Measurements from ENCODE around the gene CDK6. TPM values are rescaled to one million over a fixed set of nuclear protein-coding genes. Genes with fewer than 3 reads are reported as not detected.

CDK6 gene
- total RNA-seq, 2 experiments from 2014 or later: 84.1 to 95.4 TPM

GRCh38 chr7:92682903-92683539 lies 153.4 kb downstream of the CDK6 start:
- peaks cover 25% of the 10 kb centered on the region for H3K9me3 Mint-ChIP-seq
- peak overlapping the region; percentile 21 for H3K4me3 Mint-ChIP-seq
- H3K27ac Mint-ChIP-seq: peak overlapping the region; percentile 92
- peak; percentile 30 for DNase-seq
- H3K36me3 Mint-ChIP-seq (ENCODE audit: low read depth): peaks cover 63% of the 10 kb centered on the region
- CTCF ChIA-PET: interaction anchor here (1.2 kb wide), 2 partner anchors 9 to 62 kb away, joined by 3 to 4 read pairs; no protein-coding TSS in a partner anchor
- no peaks in the 10 kb centered on the region for H3K27me3 Mint-ChIP-seq
- POLR2A ChIA-PET: no interaction called here
- H3K4me1 Mint-ChIP-seq: peaks cover 88% of the 10 kb centered on the region

GRCh38 chr7:92682330-92682729 lies 154.0 kb downstream of the CDK6 start:
- CTCF ChIA-PET: interaction anchor here (0.6 kb wide), 2 partner anchors 215 to 368 kb away, joined by 3 to 4 read pairs; no protein-coding TSS in a partner anchor
- POLR2A ChIA-PET: interaction anchor here (0.8 kb wide), 1 partner anchor 20 kb away, joined by 3 read pairs; no protein-coding TSS in a partner anchor
- Mint-ChIP-seq H3K36me3 (ENCODE audit: low read depth) (peaks cover 57% of the 10 kb centered on the region), H3K9me3 (peaks cover 20% of the 10 kb centered on the region), H3K27me3 (no peaks in the 10 kb centered on the region), H3K4me1 (peaks cover 84% of the 10 kb centered on the region), H3K27ac (peak overlapping the region; percentile 92), H3K4me3 (no peak overlapping the region)
- no peak for DNase-seq

DNA sequence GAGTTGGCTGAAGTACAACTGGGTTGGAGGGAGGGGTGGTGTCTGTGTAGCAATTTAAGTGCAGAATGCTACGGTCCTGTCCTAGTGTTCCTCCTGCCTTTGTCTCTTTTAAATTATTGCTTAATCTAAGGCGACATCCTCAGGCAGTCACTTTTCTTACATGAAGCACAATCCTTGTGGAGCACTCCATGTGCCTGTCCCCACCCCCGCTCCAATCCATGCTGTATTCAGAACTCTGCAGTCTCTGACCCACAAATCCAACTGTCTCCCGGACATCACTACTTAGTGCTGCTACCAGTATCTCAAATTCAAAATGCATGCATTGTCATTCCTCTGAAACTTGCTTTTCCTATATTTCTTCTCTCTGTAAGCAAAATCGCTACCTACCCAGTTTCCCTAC lies 154.7 kb downstream of the CDK6 start:
- Mint-ChIP-seq H3K9me3 (peaks cover 20% of the 10 kb centered on the region), H3K4me1 (peaks cover 77% of the 10 kb centered on the region), H3K27me3 (no peaks in the 10 kb centered on the region), H3K27ac (peak overlapping the region; percentile 92), H3K36me3 (ENCODE audit: low read depth) (peaks cover 53% of the 10 kb centered on the region), H3K4me3 (no peak overlapping the region)
- DNase-seq: no peak
- ChIA-PET CTCF (interaction anchor here (0.6 to 1.9 kb wide), 4 partner anchors 40 to 216 kb away, joined by 3 to 8 read pairs (median 3); no protein-coding TSS in a partner anchor), POLR2A (interaction anchor here (0.8 kb wide), 1 partner anchor 19 kb away, joined by 3 read pairs; no protein-coding TSS in a partner anchor)

DNA sequence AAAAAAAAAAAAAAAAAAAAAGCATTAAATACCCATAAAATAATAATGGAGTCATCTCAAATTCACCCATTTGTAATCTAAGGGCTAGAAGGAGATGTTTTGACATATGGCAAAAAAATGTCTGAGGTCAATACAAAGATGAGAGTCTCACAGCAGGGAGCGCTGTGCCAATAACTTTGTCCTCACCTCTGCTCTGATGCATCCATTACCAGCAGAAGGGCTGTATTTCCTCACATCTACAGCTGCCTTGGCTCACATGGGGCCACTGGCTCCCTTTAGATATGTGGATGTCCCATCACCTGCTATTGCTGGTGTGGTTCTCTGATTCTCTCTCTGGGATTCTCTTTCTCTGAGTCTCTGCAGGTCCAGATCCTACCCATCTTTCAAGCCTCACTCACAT lies 155.9 kb downstream of the CDK6 start:
- CTCF ChIA-PET: interaction anchor here (1.0 to 1.9 kb wide), 4 partner anchors 16 to 152 kb away, joined by 3 to 8 read pairs (median 5); no protein-coding TSS in a partner anchor
- Mint-ChIP-seq H3K27me3 (no peaks in the 10 kb centered on the region), H3K9me3 (peaks cover 20% of the 10 kb centered on the region), H3K36me3 (ENCODE audit: low read depth) (peaks cover 55% of the 10 kb centered on the region), H3K4me1 (peaks cover 67% of the 10 kb centered on the region), H3K4me3 (no peak overlapping the region), H3K27ac (peak overlapping the region; percentile 34)
- POLR2A ChIA-PET: no interaction called here
- DNase-seq: no peak

- no peak for DNase-seq
- no peak overlapping the region for H3K4me3 Mint-ChIP-seq
- H3K9me3 Mint-ChIP-seq: peaks cover 23% of the 10 kb centered on the region
- peaks cover 56% of the 10 kb centered on the region for H3K36me3 Mint-ChIP-seq (ENCODE audit: low read depth)
- H3K4me1 Mint-ChIP-seq: peaks cover 53% of the 10 kb centered on the region
- ChIA-PET CTCF (interaction anchor here (0.8 to 1.1 kb wide), 2 partner anchors 11 to 57 kb away, joined by 3 read pairs; no protein-coding TSS in a partner anchor), POLR2A (no interaction called here)
- no peak overlapping the region for H3K27ac Mint-ChIP-seq
- no peaks in the 10 kb centered on the region for H3K27me3 Mint-ChIP-seq
Measured at GRCh38 chr7:92678291-92678920, 158.0 kb downstream of the CDK6 start.

DNA sequence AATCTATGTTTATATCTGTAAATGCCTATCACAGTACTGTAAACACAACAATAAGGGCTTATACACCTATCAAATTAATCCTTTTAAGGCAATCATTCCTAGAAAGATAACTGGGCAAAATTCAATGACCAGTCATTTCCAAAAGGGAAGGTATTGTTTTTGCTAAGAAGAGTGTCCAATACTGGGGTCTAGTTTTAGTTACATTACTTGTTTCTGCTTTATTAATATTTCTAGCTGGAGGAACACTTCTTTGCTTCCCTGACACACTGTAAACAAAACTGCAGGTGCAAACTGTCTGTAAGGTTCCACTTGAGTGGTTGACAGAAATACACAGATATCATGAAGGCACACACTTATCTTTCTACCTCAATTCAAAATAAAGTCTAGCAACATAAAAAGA lies 162.0 kb downstream of the CDK6 start:
- no peaks in the 10 kb centered on the region for H3K27me3 Mint-ChIP-seq

GRCh38 chr7:92671505-92672169 lies 164.7 kb downstream of the CDK6 start:
- Mint-ChIP-seq H3K27me3 (no peaks in the 10 kb centered on the region), H3K9me3 (peaks cover 8% of the 10 kb centered on the region), H3K36me3 (ENCODE audit: low read depth) (peaks cover 65% of the 10 kb centered on the region), H3K4me3 (no peak overlapping the region), H3K27ac (no peak overlapping the region), H3K4me1 (peaks cover 43% of the 10 kb centered on the region)
- DNase-seq: no peak
- CTCF ChIA-PET: interaction anchor here (1.1 to 1.3 kb wide), 2 partner anchors 11 to 161 kb away, joined by 3 to 4 read pairs; no protein-coding TSS in a partner anchor
- POLR2A ChIA-PET: interaction anchor here (0.7 kb wide), 1 partner anchor 31 kb away, joined by 3 read pairs; no protein-coding TSS in a partner anchor

More for the DNA sequence above, 162.0 kb downstream of the CDK6 start:
- Mint-ChIP-seq H3K4me1 (peaks cover 53% of the 10 kb centered on the region), H3K9me3 (peaks cover 17% of the 10 kb centered on the region), H3K4me3 (no peak overlapping the region), H3K36me3 (ENCODE audit: low read depth) (peaks cover 64% of the 10 kb centered on the region), H3K27ac (no peak overlapping the region)
- DNase-seq: no peak
- POLR2A ChIA-PET: interaction anchor here (0.5 kb wide), 1 partner anchor 24 kb away, joined by 4 read pairs; no protein-coding TSS in a partner anchor
- CTCF ChIA-PET: interaction anchor here (1.3 kb wide), 1 partner anchor 9 kb away, joined by 3 read pairs; no protein-coding TSS in a partner anchor

- Mint-ChIP-seq H3K9me3 (peaks cover 13% of the 10 kb centered on the region), H3K27ac (no peak overlapping the region), H3K36me3 (ENCODE audit: low read depth) (peaks cover 72% of the 10 kb centered on the region), H3K4me1 (peaks cover 47% of the 10 kb centered on the region), H3K27me3 (no peaks in the 10 kb centered on the region), H3K4me3 (no peak overlapping the region)
- ChIA-PET CTCF (no interaction called here), POLR2A (no interaction called here)
- DNase-seq: no peak
Measured at GRCh38 chr7:92670204-92670851, 166.0 kb downstream of the CDK6 start.

DNA sequence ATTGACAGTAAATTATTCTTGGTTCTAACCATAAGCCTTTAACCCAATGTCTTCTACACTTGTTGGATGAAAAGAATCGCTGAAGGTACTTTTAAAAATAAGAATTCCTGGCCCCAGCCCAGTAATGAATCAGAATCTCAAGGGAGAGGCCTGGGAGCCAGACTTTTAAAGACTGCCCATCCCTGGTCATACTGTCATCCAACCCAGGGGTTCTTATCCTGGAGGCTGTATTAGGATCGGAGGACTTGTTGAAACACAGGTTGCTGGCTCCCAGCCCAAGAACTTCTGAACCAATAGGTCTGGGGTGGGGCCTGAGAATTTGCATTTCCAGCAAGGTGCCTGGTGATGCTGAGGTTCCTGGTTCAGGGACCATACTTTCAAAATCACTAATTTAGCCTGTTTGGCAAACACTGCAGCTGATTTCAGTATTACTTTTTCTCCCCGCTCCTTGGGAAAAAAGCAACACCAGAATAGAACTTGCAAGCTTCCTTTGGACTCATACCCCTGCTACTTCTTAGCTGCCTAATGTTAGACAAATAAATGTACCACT lies 166.7 kb downstream of the CDK6 start:
- Mint-ChIP-seq H3K4me1 (peaks cover 53% of the 10 kb centered on the region), H3K27me3 (no peaks in the 10 kb centered on the region), H3K27ac (no peak overlapping the region), H3K4me3 (no peak overlapping the region), H3K9me3 (peaks cover 13% of the 10 kb centered on the region), H3K36me3 (ENCODE audit: low read depth) (peaks cover 77% of the 10 kb centered on the region)
- ChIA-PET CTCF (no interaction called here), POLR2A (no interaction called here)
- no peak for DNase-seq

GRCh38 chr7:92668564-92668963 lies 167.8 kb downstream of the CDK6 start:
- peaks cover 76% of the 10 kb centered on the region for H3K36me3 Mint-ChIP-seq (ENCODE audit: low read depth)
- CTCF ChIA-PET: no interaction called here
- H3K4me3 Mint-ChIP-seq: no peak overlapping the region
- H3K9me3 Mint-ChIP-seq: peaks cover 10% of the 10 kb centered on the region
- no peak for DNase-seq
- H3K27me3 Mint-ChIP-seq: no peaks in the 10 kb centered on the region
- H3K27ac Mint-ChIP-seq: no peak overlapping the region
- POLR2A ChIA-PET: no interaction called here
- H3K4me1 Mint-ChIP-seq: peaks cover 57% of the 10 kb centered on the region

DNA sequence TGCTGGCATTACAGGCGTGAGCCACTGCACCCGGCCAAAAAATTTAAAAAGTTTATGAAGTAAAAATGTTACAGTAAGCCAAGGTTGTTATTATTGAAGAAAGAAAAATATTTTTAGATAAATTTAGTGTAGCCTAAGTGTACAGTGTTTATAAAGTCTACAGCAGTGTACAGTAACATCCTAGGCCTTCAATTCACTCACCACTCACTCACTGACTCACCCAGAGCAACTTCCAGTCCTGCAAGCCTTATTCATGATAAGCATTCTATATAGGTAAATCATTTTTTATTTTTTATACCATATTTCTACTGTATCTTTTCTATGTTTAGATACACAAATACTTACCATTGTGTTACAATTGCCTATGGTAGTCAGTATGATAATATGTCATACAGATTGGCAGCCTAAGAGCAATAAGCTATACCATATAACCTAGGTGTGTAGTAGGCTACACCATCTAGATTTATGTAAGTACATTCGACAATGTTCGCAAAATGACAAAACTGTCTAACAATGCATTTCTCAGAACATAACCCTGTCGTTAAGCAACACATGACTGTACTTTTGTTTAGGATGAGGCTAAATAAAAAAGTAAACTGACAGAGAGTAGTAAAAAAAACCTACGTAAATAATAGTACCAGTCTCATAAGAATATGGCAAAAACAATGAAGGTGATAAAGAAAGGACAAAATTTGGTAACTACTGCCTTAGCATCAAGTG lies 168.4 kb downstream of the CDK6 start:
- no peaks in the 10 kb centered on the region for H3K27me3 Mint-ChIP-seq
- H3K9me3 Mint-ChIP-seq: peaks cover 5% of the 10 kb centered on the region
- H3K4me3 Mint-ChIP-seq: no peak overlapping the region
- no peak for DNase-seq
- no peak overlapping the region for H3K27ac Mint-ChIP-seq
- H3K36me3 Mint-ChIP-seq (ENCODE audit: low read depth): peaks cover 70% of the 10 kb centered on the region
- CTCF ChIA-PET: interaction anchor here (0.8 to 4.8 kb wide), 3 partner anchors 10 to 27 kb away, joined by 3 to 16 read pairs (median 3); no protein-coding TSS in a partner anchor
- POLR2A ChIA-PET: interaction anchor here (0.7 kb wide), 1 partner anchor 48 kb away, joined by 3 read pairs; no protein-coding TSS in a partner anchor
- H3K4me1 Mint-ChIP-seq: peaks cover 53% of the 10 kb centered on the region
